Inferior parietal cortex (tissue), 1 donor: Measurements from ENCODE around the gene SSR1.
"Not testable (repeated sequence)": the region's sequence is repeated elsewhere in the genome, so short reads cannot be mapped to it uniquely, and the experiment has no call there.

Source experiments
- DNase-seq: peaks from one replicate; pipeline ENCODE4 v3.0.0-alpha.2; 2016; ENCODE audit errors: extremely low spot score

Gene SSR1

DNA sequence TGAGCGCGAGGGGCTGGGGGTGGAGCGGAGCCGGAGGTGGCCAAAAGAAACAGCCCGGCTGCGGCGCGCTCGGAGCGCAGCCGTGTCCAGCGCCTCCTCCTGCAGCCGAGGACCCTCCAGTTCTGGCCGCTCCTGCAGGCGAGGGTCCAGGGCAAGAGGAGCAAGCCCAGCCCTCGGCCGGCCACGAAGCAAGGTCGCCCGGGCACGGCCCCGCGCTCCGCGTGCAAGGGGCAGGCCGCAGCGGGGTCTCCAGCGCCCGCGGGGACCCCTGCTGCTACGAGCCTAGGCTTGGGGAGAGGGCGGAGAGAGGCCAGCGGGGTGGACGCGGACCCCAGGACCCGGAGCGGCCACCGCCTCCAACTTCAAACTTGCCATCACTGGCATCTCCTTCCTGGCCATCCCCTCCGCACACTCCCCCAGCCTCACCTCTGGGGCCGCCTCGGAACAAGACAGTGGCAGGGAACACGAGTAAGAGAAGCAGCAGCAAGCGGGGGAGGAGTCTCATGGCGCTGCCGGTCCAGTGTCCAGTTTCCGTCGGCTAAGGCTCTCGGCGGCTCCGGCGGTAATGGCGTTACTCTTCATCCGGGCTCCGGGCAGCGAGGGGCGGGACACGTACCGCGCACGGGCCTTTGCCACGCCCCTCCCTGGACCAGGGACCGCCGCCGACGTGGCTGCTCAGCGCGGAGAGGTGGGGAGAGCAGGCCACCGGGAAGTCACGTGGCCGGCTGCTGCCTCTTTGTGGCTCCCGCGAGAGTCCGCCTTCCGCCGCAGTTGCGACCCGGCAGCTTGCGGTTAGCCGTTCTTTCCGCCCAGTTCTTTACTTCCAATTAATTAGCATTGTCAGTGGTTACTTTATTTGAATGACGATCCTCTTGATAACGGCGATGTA is at the start of gene SSR1:
Gene SSR1, minus strand, starts transcription at position 584 of the 889 bp plus-strand sequence. Its CDS starts 79 bp downstream, at position 505.
- DNase-seq: peak; percentile 95

DNA sequence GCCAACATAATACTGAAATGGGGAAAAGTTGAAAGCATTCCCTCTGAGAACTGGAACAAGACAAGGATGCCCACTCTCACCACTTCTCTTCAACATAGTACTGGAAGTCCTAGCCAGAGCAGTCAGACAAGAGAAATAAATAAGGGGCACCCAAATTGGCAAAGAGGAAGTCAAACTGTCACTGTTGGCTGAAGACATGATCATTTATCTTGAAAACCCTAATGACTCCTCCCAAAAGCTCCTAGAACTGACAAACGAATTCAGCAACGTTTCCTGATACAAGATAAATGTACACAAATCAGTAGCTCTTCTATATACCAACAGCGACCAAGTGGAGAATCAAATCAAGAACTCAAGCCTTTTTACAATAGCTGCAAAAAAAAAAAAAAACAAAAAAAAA is 38.9 kb upstream of the SSR1 start:
- DNase-seq: not testable (repeated sequence)

DNA sequence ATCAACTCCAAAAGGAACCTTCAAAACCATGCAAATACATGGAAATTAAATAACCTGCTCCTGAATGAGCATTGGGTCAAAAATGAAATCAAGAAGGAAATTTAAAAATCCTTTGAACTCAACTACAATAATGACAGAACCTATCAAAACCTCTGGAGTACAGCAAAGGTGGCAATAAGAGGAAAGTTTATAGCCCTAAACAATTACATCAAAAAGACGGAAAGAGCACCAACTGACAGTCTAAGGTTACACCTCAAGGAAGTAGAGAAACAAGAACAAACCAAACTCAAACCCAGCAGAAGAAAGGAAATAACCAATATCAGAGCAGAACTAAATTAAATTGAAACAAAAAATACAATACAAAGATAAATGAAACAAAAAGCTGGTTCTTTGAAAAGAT is 37.6 kb upstream of the SSR1 start:
- not testable (repeated sequence) for DNase-seq

DNA sequence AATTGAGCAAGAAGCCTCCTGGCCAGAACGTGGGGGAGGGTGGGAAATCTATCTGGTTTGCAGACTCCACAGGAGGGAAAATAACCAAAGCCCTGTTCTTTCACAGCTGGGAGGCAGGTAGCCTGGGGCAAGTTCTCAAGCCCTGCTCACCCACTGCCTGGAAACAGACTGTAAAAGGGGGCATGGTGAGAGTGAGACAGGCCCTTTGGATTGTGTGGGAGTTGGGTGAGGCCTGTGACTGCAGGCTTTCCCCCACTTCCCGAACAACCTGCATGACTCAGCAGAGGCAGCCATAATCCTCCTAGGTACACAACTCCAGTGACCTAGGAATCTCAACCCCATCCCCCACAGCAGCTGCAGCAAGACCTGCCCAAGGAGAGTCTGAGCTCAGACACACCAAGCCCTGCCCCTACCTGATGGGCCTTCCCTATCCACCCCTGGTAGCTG is 34.6 kb upstream of the SSR1 start:
- not testable (repeated sequence) for DNase-seq

DNA sequence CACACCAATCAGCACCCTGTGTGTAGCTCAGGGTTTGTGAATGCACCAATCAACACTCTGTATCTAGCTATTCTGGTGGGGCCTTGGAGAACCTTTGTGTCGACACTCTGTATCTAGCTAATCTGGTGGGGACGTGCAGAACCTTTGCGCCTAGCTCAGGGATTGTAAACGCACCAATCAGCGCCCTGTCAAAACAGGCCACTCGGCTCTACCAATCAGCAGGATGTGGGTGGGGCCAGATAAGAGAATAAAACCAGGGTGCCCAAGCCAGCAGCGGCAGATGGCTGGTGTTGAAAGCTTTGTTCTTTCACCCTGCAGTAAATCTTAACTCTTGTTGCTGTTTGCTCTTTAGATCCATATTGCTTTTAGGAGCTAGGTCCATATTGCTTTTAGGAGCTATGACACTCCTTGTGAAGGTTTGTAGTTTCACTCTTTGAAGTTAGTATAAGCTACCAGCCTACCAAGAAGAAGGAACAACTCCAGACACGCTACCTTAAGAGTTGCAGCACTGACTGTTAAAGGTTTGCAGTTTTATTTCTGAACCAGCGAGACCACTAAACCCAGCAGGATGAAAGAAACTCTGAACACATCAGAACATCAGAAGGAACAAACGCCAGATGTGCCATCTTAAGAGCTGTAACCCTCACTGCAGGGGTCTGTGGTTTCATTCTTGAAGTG is 31.9 kb upstream of the SSR1 start:
- not testable (repeated sequence) for DNase-seq

DNA sequence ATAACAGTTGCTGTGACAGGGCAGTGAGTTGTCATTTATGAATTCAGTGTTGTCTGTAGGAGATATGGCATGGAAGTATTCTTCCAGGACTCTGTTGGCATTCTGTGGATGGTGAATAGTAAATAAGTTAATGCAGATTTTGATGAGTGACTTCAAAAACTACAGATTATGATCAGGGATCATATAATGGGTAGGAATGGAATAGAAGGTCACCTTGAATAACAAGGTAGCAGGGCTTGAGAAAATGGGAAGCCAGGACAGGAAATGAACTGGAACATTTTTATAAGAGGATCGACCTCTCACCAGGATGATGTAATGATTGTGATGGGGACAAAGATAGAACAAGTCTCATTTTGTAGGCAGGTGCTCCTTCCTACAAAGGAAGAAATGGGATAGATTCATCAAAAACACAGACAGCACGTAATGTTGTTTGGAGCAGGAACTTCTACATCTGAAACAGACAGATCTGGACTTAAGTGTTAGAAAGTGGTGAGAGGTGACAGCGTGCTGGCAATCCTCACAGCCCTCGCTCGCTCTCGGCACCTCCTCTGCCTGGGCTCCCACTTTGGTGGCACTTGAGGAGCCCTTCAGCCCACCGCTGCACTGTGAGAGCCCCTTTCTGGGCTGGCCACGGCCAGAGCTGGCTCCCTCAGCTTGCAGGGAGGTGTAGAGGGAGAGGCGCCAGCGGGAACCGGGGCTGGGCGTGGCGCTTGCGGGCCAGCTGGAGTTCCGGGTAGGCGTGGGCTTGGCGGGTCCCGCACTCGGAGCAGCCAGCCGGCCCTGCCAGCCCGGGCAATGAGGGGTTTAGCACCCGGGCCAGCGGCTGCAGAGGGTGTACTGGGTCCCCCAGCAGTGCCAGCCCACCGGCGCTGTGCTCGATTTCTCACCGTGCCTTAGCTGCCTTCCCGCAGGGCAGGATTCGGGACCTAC is 30.8 kb upstream of the SSR1 start:
- DNase-seq: no peak

DNA sequence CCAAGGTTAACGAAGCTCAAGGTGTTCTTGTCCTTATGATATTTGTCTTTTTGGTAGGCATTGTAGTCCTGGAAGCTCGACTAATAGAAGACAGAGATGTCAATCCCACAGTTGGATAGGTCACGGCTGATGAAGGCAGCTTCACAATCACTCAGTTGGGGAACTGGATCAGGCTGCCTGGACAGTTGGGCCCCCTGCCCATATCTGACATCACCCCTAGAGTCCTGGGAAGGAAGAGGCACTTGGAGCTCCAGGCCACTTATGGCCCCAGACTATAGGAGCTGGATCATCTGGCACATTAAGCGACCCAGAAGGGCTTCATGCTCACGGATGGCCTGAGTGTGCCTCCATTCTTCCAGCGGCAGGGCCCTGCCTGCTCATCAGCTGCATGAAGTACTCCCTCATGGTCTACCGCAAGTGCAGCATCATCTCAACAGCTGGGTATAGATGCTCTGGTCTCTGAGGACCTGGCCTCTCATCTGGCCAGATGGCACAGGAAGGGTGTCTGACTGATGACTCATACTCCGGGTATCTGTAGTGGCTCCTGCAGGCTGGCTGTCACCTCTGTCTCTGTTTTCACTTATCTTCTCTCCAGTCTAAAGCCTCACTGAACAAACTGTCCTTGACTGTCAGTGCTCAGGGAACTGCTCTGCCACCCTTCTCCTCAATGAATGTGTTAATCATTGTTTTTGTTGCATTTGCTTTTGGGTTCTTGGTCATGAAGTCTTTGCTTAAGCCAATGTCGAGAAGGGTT is 29.2 kb upstream of the SSR1 start:
- DNase-seq: no peak

DNA sequence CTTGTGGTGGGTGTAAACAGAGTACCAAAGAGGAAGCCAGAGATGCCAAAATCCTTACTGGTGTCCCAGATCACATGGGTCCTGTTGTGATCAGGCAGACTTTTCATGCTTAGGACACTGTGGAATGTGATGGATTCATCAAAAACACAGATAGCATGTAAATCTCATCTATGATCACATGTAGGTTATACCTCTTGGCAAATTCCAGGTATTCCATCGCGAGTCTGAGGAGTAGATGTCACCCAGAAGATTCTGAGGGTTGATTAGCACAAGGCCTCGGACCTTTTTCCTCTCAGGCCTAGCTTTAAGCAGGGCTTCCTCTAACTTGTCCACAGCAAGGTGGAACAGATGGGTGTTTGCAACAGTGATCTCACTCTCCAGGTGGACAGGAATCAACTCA is 28.3 kb upstream of the SSR1 start:
- no peak for DNase-seq

DNA sequence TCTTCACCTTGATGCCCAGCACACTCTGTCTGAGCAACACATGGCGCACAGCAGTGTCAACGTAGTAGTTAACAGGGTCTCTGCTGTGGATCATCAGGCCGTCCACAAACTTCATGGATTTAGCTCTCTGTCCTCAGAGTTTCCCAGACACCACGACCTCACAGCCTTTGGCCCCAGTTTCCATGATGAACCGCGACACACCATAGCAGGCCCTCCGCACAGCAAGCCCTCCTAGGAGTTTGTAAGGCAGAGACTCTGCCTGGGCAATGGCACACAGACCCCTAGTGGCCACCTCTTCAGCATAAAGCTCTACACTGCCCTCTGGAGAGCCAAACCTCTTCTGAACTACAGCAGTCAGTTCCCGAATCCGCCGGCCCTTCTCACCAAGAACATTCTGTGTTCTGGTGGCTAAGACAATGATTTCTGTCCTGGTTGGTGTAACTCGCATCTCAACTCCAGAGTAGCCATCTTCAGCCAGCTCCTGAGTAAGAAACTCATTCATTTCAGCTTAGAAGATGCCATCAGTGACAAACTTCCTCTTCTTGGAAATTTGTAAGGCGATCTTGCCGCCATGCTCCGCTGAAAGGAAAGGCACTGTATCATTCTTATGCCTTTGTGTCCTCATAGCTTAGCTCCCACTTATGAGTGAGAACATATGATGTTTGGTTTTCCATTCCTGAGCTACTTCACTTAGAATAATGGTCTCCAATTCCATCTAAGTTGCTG is 26.2 kb upstream of the SSR1 start:
- not testable (repeated sequence) for DNase-seq

DNA sequence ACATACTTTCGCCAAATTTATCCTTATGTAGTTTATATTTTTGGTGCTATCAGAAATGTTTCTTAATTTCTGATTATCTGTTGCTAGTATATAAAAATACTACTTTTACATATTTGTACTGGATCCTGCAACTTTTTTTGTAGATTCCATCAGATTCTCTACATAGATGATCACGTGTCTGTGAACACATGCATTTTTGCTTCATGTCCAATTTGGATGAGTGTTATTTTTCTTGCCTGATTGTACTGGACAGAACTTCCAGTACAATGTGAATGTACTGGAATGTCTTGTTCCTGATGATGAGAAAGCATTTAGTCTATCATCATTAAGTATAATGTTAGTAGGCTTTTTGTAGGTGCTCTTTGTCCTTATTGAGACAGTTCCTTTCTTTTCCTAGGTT is 25.0 kb upstream of the SSR1 start:
- no peak for DNase-seq

DNA sequence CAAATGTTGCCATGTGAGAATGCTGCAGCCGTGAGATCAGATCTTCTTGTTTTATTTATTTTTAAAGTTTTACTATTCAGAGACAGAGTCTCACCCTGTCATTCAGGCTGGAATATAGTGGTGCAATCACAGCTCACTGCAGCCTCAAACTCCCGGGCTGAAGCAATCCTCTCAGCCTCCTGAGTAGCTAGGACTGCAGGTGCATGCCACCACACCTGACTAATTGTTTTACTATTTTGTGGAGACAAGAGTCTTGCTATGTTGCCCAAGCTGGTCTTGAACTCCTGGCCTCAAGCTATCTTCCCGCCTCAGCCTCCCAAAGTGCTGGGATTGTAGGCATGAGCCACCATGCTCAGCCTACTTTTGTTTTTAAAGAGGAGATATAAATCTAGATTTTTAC is 22.5 kb upstream of the SSR1 start:
- no peak for DNase-seq

DNA sequence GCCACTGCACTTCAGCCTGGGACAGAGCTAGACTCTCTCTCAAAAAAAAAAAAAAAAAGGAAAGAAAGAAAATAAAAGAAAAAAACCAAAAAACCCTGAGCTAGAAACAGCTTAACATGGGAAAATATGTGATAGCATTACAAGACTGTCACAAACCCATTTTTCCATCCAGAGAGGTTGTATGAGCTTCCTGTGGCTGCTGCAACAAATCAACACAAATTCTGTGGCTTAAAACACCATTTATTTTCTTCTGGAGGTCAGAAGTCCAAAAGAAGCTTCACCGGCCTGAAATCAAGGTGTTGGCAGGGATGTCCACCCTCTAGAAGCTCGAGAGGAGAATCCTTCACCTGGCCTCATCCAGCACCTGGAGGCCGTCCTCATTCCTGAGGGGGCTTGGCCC is 21.7 kb upstream of the SSR1 start:
- no peak for DNase-seq

DNA sequence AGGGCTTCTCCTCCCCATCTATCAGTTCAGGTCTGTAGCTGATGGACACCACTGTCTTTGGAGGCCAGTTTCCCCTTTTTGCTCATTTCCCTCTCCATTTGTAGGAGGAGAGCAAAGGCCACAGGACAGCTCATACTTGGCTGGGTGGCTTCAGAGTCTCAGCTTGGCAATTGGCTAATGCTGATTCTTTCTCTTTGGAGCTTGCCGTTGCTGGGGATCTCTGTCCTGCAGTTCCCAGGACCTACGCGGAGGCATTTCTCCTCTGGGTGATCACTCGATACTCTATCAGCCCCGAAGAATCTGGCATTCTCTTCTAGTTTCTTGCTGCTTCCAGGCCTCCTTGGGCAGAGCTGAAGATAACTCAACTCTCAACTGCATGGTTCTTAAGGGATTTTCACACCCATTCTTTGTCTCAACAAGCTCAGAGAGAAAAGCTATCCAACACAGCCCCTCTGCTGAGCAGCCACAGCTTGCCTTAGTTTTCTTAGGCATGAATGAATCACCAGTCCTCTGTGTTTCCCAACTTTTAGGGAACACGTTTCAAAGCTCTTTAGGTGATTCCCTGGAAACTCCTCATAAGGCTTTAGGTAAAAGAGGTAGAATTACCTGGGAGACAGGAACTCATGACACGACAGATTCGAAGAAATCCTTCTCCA is 19.2 kb upstream of the SSR1 start:
- no peak for DNase-seq

DNA sequence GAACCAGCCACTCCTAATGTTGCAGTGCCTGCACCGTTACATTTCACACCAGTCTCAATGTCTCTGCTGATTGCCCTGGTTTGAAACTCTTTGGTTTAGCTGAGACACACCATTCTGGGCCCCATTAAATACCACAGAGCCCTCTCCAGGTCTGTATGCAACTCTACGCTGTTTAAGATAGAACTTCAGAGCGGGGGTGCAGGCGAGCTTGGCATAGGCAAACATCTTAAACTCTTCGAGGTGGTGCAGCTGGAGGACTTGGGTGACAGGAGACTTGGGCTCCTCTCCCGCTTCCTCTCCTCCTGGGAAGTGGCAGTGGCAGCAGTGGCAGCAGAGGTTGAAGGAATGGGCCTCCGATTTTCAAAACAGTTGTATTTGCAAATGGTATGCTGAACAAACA is 18.5 kb upstream of the SSR1 start:
- no peak for DNase-seq

DNA sequence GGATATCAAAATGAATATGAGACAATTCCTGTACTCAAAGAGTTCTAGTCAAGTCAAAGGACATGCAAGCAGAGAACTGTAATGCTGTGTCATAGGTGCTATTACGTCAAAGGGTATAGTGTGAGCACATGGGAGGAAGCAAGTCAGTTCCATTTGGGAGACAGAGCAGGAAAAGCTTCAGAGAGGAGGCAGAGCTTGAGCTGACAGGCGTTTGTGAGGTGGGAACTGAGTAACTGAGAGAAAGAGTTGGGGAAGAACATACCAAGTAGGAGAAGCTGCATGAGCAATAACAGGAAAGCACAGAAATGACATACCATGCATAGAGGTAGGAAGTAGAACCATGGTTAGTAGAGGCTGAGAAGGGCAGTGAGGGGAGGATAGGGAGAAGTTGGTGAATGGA is 15.2 kb upstream of the SSR1 start:
- no peak for DNase-seq

DNA sequence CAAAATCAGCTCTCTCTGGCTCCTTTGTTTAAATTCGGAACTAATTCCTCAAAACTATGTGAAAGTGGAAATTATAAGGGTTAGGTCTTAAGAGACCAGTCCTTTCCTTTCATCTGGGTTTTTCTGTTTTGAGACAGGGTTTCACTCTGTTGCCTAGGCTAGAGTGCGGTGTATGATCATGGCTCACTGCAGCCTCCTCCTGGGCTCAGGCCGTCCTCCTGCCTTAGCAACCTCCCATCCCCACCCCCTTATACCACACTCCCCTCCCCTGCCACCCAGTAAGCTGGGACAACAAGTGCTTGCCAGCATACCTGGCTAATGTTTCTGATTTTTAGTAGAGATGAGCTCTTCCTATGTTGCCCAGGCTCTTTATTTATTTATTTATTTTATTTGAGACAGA is 12.8 kb upstream of the SSR1 start:
- no peak for DNase-seq

DNA sequence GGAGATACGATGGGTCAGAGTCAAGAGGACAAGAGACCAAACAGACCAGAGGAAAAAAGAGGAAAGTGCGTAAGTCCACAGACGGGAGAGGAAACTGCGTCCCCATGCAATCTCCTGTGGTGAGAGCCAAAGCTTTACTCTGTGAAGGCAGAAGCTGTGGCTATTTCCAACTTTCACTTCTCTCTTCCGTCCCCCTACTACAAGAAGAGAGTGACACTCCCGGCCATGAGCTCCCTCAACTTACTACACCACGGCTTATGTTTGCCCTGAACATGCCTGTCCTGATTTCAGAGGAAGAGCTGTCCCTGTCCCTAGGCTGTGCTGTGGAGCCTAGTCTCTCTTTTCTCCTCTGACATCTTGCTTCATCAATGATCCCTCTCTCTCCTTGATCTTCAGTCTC is 11.5 kb upstream of the SSR1 start:
- DNase-seq: no peak

DNA sequence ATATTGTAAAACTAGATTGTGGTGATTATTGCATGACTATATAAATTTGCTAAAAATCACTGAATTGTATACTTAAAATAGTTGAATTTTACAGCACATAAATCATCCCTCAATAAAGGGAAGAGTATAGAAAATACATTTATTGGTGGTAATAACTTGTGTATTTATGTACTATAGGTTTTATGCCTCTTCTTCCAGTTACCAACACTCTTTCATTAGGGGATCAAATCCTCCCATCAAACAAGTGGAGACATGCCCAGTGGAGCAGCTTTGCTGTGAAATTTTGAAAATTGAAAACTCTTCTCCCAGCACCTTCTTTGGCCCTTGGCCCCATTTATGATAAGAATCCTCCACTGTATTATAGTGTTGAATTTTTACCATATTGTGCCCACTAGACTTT is 10.1 kb upstream of the SSR1 start:
- no peak for DNase-seq

DNA sequence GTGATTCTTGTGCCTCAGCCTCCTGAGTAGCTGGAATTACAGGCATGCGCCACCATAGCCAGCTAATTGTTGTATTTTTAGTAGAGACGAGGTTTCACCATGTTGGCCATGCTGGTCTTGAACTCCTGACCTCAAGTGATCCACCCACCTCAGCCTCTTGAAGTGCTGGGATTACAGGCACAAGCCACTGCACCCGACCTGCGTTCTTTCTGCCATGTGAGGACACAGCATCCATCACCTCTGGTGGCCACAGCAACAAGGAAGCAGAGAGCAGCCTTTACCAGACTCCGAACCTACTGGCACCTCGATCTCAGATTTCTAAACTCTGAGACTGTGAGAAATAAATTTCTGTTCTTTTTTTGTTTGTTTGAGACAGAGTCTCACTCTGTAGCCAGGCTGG is 8.9 kb upstream of the SSR1 start:
- DNase-seq: not testable (repeated sequence)

DNA sequence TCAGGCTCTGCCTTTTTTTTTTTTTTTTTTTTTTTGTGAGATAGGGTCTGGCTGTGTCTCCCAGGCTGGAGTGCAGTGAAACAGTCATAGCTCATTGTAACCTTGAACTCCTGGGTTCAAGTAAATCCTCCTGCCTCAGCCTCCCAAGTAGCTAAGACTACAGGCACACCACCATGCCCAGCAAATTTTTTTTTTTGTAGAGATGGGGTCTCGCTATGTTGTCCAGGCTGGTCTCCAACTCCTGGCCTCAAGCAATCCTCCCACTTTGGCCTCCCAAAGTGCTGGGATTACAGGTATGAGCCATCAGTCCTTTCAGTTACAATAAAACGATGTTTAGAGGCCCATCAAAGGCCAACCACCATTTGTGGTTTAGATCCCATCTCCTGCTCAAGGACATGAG is 6.4 kb upstream of the SSR1 start:
- not testable (repeated sequence) for DNase-seq
